K562 (cell line): ENCODE results near the gene RSPH6A. TPM values are rescaled to one million over a fixed set of nuclear protein-coding genes. Genes with fewer than 3 reads are reported as not detected.

Experiments
- BCL6 ChIP-seq: fragments of 250-450 bp; sonication (Bioruptor Pico); IDR thresholded peaks from 2 replicates; pipeline ENCODE4 v1.4.0; 2020
- BCOR ChIP-seq: fragments of 450-650 bp; IDR thresholded peaks from 2 replicates; pipeline ENCODE4 v1.6.1; 2016
- CTBP1 ChIP-seq: fragments of 450-650 bp; IDR thresholded peaks from 2 replicates; pipeline ENCODE4 v1.6.1; 2016; ENCODE audit warnings: borderline replicate concordance
- ETV1 ChIP-seq: fragments of 450-650 bp; conservative IDR thresholded peaks from 2 replicates; pipeline ENCODE4 v1.6.1; 2016; ENCODE audit warnings: missing genetic modification characterization, control low read depth, low read depth, missing compliant biosample characterization
- GTF2E2 ChIP-seq: fragments of 200-800 bp; sonication (Bioruptor generic); IDR thresholded peaks from 2 replicates; pipeline ENCODE4 v1.6.1; 2016; ENCODE audit warnings: missing genetic modification characterization, missing compliant biosample characterization
- GTF2F1 ChIP-seq: IDR thresholded peaks from 2 replicates; pipeline ENCODE4 v1.6.1; 2011; ENCODE audit warnings: low read depth, low read length, improper control_type of control experiment
- HEY1 ChIP-seq: fragments of 250-450 bp; sonication (Bioruptor Pico); IDR thresholded peaks from 2 replicates; pipeline ENCODE4 v1.5.0; 2020; ENCODE audit warnings: mild to moderate bottlenecking, moderate library complexity, borderline replicate concordance
- HNRNPLL ChIP-seq: fragments of 200-400 bp; formaldehyde crosslinking; IDR thresholded peaks from 2 replicates; pipeline ENCODE4 v1.6.1; 2017; ENCODE audit warnings: low read length, low read depth, mild to moderate bottlenecking; ENCODE audit not compliant: poor library complexity, severe bottlenecking
- MIER1 ChIP-seq: fragments of 450-650 bp; IDR thresholded peaks from 2 replicates; pipeline ENCODE4 v1.6.1; 2016; ENCODE audit warnings: antibody characterized with exemption, mild to moderate bottlenecking, low read depth
- NKRF ChIP-seq: fragments of 450-650 bp; IDR thresholded peaks from 2 replicates; pipeline ENCODE4 v1.6.1; 2016; ENCODE audit warnings: borderline replicate concordance
- PHF21A ChIP-seq: fragments of 450-650 bp; IDR thresholded peaks from 2 replicates; pipeline ENCODE4 v1.6.1; 2017; ENCODE audit warnings: low read depth, borderline replicate concordance
- RB1 ChIP-seq: fragments of 450-650 bp; IDR thresholded peaks from 2 replicates; pipeline ENCODE4 v1.6.1; 2017; ENCODE audit warnings: low read depth, mild to moderate bottlenecking
- RBM14 ChIP-seq: fragments of 200-400 bp; formaldehyde crosslinking; IDR thresholded peaks from 2 replicates; pipeline ENCODE4 v1.6.1; 2018; ENCODE audit warnings: low read depth, mild to moderate bottlenecking, low read length, moderate library complexity, borderline replicate concordance; ENCODE audit not compliant: insufficient read depth
- RBM39 ChIP-seq: fragments of 200-400 bp; formaldehyde crosslinking; optimal IDR thresholded peaks from 2 replicates; pipeline ENCODE3; 2018; ENCODE audit warnings: low read depth, low read length
- RFX5 ChIP-seq: IDR thresholded peaks from 2 replicates; pipeline ENCODE4 v1.6.1; 2011; ENCODE audit warnings: low read depth, mild to moderate bottlenecking, improper control_type of control experiment, low read length
- SMAD1 ChIP-seq: fragments of 150-350 bp; IDR thresholded peaks from 2 replicates; pipeline ENCODE4 v1.6.1; 2014; ENCODE audit warnings: low read length, low read depth; ENCODE audit not compliant: partially characterized antibody
- SMARCA5 ChIP-seq: fragments of 450-650 bp; IDR thresholded peaks from 2 replicates; pipeline ENCODE4 v1.6.1; 2016
- SRSF7 ChIP-seq: fragments of 200-400 bp; formaldehyde crosslinking; optimal IDR thresholded peaks from 2 replicates; pipeline ENCODE3; 2017; ENCODE audit warnings: mild to moderate bottlenecking, low read depth, low read length
- TAF7 ChIP-seq: fragments of 450-650 bp; IDR thresholded peaks from 2 replicates; pipeline ENCODE4 v1.6.1; 2016; ENCODE audit warnings: missing genetic modification characterization, missing compliant biosample characterization
- USF1 ChIP-seq: sonication (generic); formaldehyde crosslinking; IDR thresholded peaks from 2 replicates; pipeline ENCODE4 v1.9.0; 2022; ENCODE audit warnings: mild to moderate bottlenecking, missing genetic modification reagents
- VEZF1 ChIP-seq: fragments of 200-800 bp; sonication (Bioruptor generic); IDR thresholded peaks from 2 replicates; pipeline ENCODE4 v1.6.1; 2017; ENCODE audit warnings: missing genetic modification characterization, missing compliant biosample characterization
- ZNF224 ChIP-seq: sonication (generic); formaldehyde crosslinking; IDR thresholded peaks from 2 replicates; pipeline ENCODE4 v1.8.0; 2022; ENCODE audit warnings: mild to moderate bottlenecking, missing genetic modification reagents
- ZNF41 ChIP-seq: fragments of 250-450 bp; sonication (Bioruptor Pico); conservative IDR thresholded peaks from 2 replicates; pipeline ENCODE4 v1.4.0; 2020; ENCODE audit warnings: mild to moderate bottlenecking
- polyA plus RNA-seq, 8 experiments: library from polyadenylated mRNA; depleted of rRNA in 4 of 8; stranded (reverse) in 5 of 8; unstranded in 3 of 8; fragments of >200 nt; fragmentation: Nextera tagmentation in 2 of 8; fragmentation: Illumina TruSeq in 1 of 8; extraction: Ambion mirVana in 2 of 8; extraction: Trizol in 1 of 8; gene quantifications; 2 replicates each; pipeline versions ENCODE4 v1.2.1 to v1.2.3, GENCODE V29; 2011 to 2014; ENCODE audit warnings: inconsistent platforms in 1 of 8, missing spikeins in 1 of 8
- total RNA-seq, 7 experiments: library from RNA; depleted of rRNA in 6 of 7; stranded (reverse); fragments of >200 nt in 6 of 7; fragmentation: Illumina TruSeq in 2 of 7; extraction: Trizol in 2 of 7; gene quantifications; 2 replicates each; pipeline versions ENCODE4 v1.2.1 to v1.2.3, GENCODE V29; 2011 to 2021; ENCODE audit warnings: low replicate concordance in 1 of 7

Gene RSPH6A
- total and polyA plus RNA-seq, 9 of the 15 experiments (the other 6 are each of a cell fraction or from before 2014, with no cell fraction given): 0.03 to 0.15 (median 0.07) TPM; not detected in 5

- TF ChIP-seq SRSF7 (no peak), CTBP1 (0 out of 2 replicates have a peak, but pooled peaks have one; percentile 20), BCL6 (CRISPR knock-in tag) (no peak), USF1 (CRISPR knock-in tag) (no peak), NKRF (no peak), RBM14 (no peak), RBM39 (peak; percentile 25), RFX5 (no peak), HEY1 (CRISPR knock-in tag) (no peak), SMARCA5 (peak; percentile 88; the same call in 1 of the 2 replicates), HNRNPLL (no peak), GTF2F1 (no peak), BCOR (peak; percentile 95), ZNF224 (CRISPR knock-in tag) (no peak), MIER1 (no peak), TAF7 (tag) (no peak), ETV1 (no peak), SMAD1 (no peak), VEZF1 (CRISPR knock-in tag) (peak; percentile 25), RB1 (no peak), GTF2E2 (tag) (no peak), ZNF41 (CRISPR knock-in tag) (no peak), PHF21A (no peak)
These were observed 34.5 kb downstream of the RSPH6A start (continued) for GRCh38 chr19:45780448-45781213.
